ENCODE results near the gene NOL4. TPM values are rescaled to one million over a fixed set of nuclear protein-coding genes. Genes with fewer than 3 reads are reported as not detected.
"Not testable (repeated sequence)": the region's sequence is repeated elsewhere in the genome, so short reads cannot be mapped to it uniquely, and the experiment has no call there.

NOL4 gene
- total and polyA plus RNA-seq, 12 donors: 0.31 to 3.7 (median 1.6) TPM; not detected in 4

DNA sequence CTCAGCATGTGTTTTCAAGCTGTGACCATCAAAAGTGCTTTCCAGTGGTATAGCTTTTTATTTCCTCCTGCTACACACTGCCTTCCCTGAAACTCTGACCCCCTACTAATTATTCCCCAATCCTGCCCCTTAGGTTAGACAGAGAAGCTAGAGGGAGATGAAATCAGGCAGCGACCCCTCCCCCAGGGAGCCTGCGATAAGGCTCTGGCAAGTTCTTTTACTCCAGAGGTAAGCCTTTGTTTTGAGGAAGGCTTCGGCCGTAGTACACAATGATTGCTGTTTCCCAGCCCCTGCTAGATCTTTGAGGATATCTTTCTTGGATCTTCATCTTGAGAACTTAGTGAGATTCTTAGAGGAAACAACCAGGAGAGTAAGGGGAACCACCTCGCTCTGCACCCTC, 33.5 kb upstream of the NOL4 start:
- TF ChIP-seq POLR2A (IDR thresholded peaks at IDR 0.05): no peak
- TF ChIP-seq, protein P1, sequence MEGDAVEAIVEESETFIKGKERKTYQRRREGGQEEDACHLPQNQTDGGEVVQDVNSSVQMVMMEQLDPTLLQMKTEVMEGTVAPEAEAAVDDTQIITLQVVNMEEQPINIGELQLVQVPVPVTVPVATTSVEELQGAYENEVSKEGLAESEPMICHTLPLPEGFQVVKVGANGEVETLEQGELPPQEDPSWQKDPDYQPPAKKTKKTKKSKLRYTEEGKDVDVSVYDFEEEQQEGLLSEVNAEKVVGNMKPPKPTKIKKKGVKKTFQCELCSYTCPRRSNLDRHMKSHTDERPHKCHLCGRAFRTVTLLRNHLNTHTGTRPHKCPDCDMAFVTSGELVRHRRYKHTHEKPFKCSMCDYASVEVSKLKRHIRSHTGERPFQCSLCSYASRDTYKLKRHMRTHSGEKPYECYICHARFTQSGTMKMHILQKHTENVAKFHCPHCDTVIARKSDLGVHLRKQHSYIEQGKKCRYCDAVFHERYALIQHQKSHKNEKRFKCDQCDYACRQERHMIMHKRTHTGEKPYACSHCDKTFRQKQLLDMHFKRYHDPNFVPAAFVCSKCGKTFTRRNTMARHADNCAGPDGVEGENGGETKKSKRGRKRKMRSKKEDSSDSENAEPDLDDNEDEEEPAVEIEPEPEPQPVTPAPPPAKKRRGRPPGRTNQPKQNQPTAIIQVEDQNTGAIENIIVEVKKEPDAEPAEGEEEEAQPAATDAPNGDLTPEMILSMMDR (IDR thresholded peaks at IDR 0.05): no peak
- intact Hi-C loops (cut with DNase I): no loop called here
- DNase-seq: no peak
- Histone ChIP-seq H3K9me3 (replicated peaks in 1 of 3) (no peaks in the 10 kb centered on the region), H3K27me3 (no peaks in the 10 kb centered on the region), H3K4me3 (no peak overlapping the region), H3K27ac (no peak overlapping the region), H3K4me1 (replicated peaks in 1 of 2) (no peaks in the 10 kb centered on the region), H3K36me3 (replicated peaks in 1 of 2) (no peaks in the 10 kb centered on the region)
- 50 to 61% (median 59%) methylated on average over 5 of the region's 5 CpGs for WGBS, 4 donors

DNA sequence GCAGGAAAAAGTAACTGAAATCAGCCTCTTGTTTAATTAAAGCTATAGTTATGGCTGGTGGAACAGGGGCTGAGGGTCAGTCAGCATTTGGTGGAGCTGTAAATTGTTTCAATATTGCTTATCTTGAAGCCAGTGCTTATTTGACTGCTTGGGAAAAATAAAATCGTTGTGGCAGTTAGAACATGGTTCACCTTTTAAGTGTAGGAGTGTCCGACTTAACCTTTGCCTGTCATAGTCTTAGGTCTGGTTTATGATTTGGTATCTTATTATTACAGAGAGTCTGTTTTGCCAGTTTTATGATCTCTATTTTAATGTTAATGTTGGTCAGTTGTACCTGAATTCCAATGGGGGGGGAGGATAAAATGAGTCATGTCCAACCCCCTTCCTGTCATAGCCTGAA, 27.2 kb upstream of the NOL4 start:
- H3K36me3 ChIP-seq (replicated peaks in 1 of 2): no peaks in the 10 kb centered on the region
- DNase-seq: no peak
- no peaks in the 10 kb centered on the region for H3K9me3 ChIP-seq (replicated peaks in 1 of 3)
- H3K27ac ChIP-seq: no peak overlapping the region
- intact Hi-C loops (cut with DNase I): no loop called here
- 58 to 69% (median 67%) methylated on average over 2 of the region's 2 CpGs for WGBS, 4 donors
- TF ChIP-seq, protein P1 (IDR thresholded peaks at IDR 0.05): no peak
- no peak for TF ChIP-seq POLR2A (IDR thresholded peaks at IDR 0.05)
- H3K4me3 ChIP-seq: no peak overlapping the region
- no peaks in the 10 kb centered on the region for H3K4me1 ChIP-seq (replicated peaks in 1 of 2)
- no peaks in the 10 kb centered on the region for H3K27me3 ChIP-seq

DNA sequence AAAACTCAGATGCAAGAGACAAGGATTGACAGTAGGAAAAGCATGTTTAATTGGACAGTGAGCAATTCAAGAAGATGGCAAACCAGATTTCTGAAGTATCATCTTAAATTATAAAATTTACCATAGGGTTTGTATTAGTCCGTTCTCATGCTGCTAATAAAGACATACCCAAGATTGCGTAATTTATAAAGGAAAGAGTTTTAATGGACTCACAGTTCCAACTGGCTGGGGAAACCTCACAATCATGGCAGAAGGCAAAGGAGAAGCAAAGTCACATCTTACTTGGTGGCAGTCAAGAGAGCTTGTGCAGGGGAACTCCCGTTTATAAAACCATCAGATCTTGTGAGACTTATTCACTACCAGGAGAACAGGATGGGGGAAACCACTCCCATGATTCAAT, 24.0 kb upstream of the NOL4 start:
- DNase-seq: no peak
- intact Hi-C loops (cut with DNase I): no loop called here
- Histone ChIP-seq H3K27me3 (no peaks in the 10 kb centered on the region), H3K9me3 (replicated peaks in 1 of 3) (no peaks in the 10 kb centered on the region), H3K4me3 (no peak overlapping the region), H3K27ac (no peak overlapping the region), H3K4me1 (replicated peaks in 1 of 2) (no peaks in the 10 kb centered on the region), H3K36me3 (replicated peaks in 1 of 2) (no peaks in the 10 kb centered on the region)
- WGBS, 4 donors: 67 to 77% (median 71%) methylated on average over 3 of the region's 3 CpGs
- TF ChIP-seq, protein P1 (IDR thresholded peaks at IDR 0.05): no peak
- no peak for TF ChIP-seq POLR2A (IDR thresholded peaks at IDR 0.05)

DNA sequence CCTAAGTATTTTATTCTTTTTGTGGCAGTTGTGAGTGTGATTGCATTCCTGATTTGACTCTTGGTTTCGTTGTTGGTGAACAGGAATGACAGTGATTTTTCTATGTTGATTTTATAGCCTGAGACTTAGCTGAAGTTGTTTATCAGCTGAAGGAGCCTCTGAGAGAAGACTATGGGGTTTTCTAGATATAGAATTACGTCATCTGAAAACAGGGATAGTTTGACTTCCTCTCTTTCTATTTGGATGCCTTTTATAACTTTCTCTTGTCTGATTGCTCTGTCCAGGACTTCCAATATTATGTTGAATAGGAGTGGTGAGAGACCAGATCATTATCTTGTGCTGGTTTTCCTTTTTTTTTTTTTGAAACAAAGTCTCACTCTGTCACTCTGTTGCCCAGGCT, 18.0 kb upstream of the NOL4 start:
- no peak for TF ChIP-seq POLR2A (IDR thresholded peaks at IDR 0.05)
- TF ChIP-seq, protein P1 (IDR thresholded peaks at IDR 0.05): no peak
- Histone ChIP-seq H3K4me1 (replicated peaks in 1 of 2) (no peaks in the 10 kb centered on the region), H3K27ac (no peak overlapping the region), H3K4me3 (no peak overlapping the region), H3K27me3 (no peaks in the 10 kb centered on the region), H3K36me3 (replicated peaks in 1 of 2) (no peaks in the 10 kb centered on the region), H3K9me3 (replicated peaks in 1 of 3) (no peaks in the 10 kb centered on the region)
- intact Hi-C loops (cut with DNase I): no loop called here
- no peak for DNase-seq
- WGBS, 4 donors: 53 to 71% (median 60%) methylated on average over 2 of the region's 2 CpGs

DNA sequence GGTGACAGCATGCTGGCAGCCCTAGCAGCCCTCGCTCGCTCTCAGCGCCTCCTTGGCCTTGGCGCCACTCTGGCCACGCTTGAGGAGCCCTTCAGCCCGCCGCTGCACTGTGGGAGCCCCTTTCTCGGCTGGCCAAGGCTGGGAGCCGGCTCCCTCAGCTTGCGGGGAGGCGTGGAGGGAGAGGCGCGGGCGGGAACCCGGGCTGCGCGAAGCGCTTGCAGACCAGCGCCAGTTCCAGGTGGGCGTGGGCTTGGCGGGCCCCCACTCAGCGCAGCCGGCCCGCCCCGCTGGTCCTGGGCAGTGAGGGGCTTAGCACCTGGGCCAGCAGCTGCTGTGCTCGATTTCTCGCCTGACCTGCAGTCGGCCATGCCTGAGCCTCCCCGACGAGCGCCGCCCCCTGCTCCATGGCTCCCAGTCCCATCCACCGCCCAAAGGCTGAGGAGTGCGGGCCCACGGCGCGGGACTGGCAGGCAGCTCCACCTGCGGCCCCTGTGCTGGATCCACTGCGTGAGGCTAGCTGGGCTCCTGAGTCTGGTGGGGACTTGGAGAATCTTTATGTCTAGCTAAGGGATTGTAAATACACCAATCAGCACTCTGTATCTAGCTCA, 9.2 kb upstream of the NOL4 start:
- H3K27me3 ChIP-seq; DNase-seq; intact Hi-C loops (cut with DNase I); H3K9me3 ChIP-seq (replicated peaks in 1 of 3); H3K27ac ChIP-seq; H3K36me3 ChIP-seq (replicated peaks in 1 of 2); H3K4me3 ChIP-seq; H3K4me1 ChIP-seq (replicated peaks in 1 of 2): not testable (repeated sequence)
- WGBS, 4 donors: 84 to 95% (median 93%) methylated on average over 12 to 39 of the region's 39 CpGs
